HG02588 (cell line): Measurements from ENCODE around the gene MYO9B.

Experiments
- ATAC-seq: cut with Tn5 transposase; IDR thresholded peaks from one replicate; pipeline ENCODE4 v1.9.1; 2021; ENCODE audit warnings: mild to moderate bottlenecking, moderate library complexity; ENCODE audit not compliant: unreplicated experiment

The MYO9B gene

DNA sequence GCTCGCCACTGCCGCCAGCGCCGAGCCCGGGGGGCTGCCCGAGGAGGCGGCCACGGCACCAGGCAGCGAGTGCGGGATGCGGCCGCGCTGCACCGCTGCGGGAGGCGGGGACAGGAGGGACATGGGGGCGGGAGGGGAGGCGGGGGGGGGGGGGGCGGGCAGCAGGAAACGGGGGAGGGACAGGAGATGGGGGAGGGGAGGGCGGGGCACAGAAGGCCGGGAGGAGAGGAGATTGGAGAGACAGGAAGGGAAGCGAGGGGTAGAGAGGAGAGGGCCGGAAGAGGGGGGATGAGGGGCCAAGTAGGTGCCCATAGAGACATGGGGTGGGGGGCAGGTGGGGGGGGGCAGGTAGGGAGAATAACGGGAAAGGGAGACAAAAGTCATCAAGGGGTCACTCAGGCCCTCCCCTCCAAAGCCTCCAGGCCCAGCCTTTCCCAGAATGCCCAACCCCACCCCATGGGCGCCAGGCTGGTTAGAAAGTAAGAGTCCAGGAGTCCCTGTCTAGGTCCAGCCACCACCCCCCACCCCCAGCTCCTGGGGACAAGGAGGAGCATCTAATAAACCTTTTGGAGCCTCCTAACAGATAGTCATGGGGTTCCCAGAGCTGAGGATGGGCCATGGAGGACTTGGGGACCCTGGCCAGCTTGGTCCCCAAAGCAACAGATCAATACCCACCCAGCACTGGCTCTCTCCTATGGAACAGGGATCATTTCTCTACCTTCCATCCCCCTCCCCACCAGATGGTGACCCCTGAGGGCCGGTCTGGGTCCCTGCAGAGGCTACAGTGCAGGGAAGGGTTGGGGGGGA is 160.6 kb downstream of the MYO9B start:
- peak; percentile 15 for ATAC-seq

DNA sequence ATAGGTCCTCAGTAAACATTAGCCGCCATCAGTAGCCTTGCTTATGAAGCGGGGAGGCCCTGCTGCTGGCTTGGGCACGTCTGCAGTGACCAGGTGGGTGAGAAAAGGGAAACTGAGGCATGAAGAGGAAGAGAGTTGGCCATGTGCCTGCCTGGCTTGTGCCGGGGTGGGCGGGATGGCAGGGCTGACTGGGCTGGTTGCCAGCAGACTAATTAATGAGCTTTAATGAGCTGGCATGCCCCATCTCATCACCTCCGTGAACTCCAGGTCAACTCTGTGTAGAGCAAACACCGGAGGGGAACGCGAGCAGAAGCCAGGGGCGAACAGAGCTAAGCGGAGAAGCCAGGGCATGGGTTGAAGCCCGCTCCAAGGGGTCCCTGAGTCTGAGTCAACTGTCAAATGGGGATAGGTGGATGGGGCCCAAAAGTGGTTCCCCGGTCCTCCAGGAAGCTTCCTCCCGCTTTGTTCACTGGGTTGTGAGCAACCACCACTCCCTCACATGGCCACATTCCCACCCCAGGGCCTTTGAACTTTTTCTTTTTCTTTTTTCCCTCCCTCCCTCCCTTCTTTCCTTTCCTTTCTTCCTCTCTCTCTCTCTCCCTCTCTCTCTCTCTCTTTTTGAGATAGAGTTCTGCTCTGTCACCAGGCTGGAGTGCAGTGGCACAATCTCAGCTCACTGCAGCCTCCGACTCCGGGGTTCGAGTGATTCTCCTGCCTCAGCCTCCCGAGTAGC is 161.4 kb downstream of the MYO9B start:
- no peak for ATAC-seq

DNA sequence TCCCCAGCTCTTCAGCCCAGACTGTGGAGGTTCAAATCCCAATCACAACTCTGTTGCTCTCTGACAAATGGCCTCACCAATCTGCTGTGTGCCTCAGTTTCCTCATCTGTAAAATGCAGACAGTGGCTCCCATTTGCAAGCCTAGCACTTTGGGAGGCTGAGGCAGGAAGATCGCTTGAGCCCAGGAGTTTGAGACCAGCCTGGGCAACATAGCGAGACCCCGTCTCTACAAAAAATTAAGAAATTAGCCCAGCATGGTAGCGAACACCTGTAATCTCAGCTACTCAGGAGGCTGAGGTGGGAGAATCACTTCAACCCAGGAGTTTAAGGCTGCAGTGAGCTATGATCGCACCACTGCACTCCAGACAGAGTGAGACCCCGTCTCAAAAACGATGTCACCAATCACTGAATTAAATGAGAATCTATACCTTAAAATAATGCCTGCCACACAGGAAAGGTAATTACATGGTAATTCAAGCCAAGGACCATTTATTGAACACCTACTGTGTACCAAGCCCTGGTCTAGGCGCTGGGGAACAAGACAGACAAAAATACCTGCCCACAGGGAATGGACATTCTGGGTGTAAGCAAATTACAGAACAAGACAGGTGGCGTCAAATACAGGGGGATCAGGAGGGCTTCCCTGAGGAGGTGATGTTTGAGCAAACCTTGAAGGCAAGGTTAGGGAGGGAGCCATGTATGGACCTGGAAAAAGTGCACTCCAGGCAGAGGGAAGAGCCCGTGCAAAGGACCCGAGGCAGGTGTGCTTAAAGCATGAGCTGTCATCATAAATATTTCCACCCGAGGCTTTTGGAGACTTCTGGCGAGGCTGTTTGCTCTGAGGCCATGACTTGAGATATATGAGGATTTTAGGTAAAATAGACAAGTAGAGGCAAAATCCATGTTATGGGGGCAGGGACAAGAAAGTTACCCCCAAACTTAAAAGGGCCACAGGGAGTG is 162.4 kb downstream of the MYO9B start:
- no peak for ATAC-seq

DNA sequence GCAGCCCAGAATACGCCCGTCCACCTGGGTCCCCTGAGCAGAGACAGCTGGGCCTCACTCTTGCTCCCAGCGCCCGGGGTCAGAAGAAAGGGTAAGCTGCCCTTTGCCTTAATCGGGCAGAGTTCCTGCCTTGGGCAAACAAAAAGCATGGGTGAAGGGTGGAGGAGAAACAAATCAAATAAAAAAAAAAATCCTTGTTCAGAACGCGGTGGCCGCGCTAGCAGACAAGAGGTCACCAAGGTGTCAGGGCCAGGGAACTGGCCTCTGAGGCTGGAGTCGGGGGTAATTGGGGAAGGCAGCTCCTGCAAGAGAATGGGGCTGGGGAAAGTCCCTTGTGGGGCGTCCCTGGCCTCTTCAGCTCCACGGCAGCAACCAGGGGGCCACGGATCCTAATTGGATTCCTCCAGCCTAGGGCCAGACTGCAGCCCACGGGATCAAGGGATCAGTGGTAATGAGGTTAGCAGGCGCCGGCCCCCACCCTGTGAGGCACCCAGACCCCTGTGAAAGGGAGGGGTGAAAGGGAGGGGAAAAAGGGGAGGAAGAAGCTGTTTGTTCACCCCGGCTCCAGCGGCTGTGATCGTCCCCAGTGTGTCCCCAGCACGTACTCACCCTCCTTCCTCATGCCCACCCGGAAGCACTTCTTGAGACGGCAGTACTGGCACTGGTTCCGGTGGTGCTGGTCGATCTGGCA is 164.6 kb downstream of the MYO9B start:
- ATAC-seq, result no peak

DNA sequence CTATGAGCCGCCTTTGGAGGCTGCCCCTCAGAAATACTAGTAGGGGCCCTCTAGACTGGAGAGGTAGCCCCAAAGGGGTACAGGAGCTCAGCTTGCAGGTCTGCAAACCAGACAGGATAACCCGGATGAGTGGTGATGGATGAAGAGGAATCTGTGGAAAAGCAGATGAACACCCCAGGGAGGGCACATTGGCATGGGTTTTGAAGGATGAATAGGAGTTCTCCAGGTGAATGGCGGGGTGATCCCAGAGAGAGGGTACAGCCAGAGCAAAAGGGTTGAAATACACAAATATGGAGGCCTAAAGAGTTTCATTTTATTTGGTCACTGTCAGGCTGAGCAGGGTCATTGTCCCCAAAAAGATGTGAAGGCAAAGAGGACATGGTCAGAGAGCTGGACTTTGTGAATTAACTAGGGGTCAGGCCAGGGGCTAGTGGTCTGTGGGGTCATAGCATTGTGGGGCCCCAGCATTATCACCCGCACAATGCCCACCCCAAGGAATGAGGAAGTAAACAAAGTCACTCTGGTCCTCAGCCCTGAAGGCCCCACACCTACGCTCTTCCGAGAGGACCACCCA is 165.3 kb downstream of the MYO9B start:
- ATAC-seq, result no peak

DNA sequence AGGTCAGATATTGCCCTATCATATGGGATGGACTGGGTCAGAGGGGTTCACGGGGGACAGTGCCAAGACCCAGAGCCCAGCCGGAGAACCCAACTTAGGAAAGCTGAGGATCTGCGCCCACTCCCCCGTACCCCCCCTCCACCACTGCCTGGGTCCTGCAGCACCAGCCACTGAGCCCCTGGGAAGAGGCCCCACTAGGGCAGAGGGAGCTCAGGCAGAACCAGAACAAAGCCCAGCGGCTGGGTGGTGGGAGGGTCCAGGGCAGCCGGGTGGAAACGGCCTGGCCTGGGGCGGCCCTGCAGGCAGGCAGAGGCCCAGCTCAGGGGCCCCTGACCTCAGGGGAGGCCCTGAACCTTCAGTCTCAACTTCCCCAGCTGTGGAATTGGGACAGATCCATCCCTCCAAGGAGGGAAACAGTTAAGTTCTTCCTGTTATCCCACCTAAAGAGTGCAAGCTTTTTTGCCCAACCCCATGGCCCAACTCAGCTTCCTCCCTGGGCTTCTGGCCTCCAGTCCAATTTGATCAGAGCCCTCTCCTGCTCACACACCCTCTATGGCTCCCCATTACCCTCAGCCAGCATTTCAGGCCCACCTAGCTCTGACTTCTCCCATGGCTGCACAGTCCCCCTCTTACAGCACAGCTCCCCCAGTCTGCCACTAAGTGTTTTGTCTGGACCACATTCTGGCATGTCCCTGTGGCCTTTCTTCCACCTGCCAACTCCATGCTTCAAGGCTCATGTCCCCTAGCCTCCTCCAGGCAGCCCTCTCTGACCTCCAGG is 167.0 kb downstream of the MYO9B start:
- no peak for ATAC-seq

DNA sequence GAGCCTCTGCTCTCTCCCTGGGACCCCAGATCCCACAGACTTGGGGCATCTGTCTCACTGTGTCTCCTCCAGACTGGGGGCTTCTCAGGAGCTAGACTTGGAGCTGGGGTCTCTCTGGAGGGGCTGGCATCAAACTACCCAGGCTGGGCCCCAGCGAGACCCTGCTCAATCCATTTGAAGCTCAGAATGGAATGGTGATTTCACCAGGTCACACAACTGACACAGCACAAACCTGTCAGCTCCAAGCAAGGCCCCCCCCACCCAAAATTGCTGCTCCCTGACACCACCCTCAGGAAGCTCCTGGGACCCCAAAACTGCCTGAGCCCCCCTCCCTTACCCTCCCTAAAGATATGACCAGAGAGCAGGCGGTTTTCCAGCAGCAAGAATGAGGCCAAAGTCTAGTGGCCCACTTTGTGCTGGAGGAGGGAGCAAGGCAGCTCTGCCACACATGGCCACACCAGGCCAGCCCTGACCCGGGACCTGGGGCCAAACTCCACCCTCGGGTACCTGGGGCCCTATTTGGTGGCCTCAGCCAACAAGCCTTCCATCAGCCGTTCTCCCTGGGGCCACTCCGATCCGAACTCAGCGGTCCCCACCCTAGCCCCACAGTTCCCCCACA is 167.7 kb downstream of the MYO9B start:
- no peak for ATAC-seq

DNA sequence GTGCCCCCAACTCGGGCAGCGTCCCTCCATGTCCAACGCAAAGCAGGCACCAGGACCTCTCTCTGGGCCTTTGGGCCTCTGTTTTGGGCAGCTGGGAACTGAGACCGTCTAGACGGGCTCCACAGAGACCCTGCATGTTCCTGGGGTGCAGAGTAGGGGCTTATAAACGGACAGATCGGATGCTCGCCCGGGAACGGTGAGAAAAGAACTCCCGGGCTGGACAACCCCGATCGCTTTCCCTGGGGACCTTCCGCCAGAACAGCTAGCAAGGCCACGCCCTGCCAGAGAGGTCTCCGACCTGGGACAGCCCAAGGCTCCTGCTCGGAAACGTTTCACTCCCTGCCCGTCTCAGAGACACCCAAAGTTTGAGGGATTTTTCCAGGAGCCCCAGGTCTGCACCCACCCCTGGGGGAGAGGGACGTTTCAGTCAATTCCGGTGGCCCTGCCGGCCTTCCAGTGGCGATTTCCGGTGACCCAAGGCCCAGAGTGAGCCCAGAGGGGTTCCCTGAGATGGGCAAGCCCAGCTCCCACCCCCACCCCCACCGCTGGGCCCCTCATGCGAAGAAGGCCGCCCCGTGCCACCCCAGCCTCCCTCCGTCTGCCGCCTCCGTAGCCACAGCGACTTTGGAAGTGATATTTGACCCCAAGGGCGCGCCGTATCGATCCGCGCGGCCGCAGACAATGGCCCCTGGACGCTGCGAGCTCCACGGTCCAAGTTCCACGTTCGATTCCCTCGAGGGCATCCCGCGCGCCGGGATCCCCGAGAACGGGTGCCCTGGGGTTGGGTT is 168.4 kb downstream of the MYO9B start:
- ATAC-seq, result no peak

DNA sequence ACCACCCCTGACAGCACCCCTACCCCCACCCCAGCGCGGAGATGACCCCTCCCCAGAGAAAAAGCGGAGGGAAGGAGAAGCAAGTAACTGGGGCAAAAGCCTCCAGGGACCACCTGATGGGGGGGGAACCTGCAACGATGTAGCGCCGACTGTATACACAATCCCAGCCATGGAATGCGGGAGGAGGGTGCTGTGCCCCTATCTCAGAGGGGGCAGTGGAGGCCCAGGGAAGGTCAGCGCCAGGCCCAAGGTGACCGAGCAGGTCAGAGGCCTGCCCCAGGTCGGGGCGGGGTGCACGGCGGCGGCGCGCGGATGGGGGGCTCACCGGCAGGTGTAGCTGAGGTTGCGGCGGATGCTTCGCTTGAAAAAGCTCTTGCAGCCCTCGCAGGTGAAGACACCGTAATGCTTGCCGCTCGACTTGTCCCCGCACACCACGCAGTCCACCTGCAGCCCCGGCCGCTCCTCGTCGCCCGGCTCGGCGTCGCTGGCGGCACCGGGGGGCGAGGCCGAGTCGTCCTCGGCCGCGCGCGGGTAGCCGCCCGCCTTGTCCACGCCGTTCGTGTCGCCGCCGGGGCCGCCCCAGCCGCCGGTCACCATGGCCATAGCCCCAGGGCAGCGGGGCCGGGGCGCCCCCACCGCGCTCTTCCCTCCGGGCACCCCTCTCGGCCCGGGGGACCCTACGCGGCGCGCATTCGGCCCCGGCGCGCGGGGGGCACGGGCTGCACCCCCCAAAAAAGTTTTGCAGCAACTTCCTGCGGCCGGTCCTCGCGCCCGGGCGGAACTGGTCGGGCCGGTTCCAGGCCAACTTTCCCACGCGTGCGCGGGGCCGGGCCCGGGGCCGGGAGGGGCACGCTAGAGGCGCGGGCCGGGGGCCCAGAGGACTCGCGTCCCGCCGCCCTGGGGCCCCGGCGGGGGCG is 169.3 kb downstream of the MYO9B start:
- peak; percentile 22 for ATAC-seq

DNA sequence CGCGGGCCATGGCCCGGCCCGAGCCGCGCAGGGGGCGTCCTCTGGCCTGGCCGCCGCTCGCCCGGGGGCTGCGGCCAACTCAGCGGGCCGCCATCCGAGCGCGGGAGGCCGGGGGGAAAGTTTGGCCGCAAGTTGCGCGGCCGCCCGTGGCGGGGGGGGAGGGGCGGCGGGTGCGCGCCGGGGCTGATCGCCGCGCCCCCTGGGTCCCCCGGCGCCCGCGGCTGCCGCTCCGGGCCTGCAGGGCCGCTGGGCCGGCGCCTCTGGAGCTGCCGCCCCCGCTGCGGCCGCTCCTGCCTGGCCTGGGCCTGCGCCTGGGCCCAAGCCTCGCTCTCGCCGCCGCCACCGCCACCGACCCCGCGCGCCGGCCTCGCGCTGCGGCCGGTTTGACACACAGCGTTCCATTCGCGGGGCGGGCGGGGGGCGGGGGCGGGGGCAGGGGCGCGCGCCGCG is 170.0 kb downstream of the MYO9B start, which contains the start of gene NR2F6:
Gene NR2F6 (minus strand): TSS at position 385 of the 450 bp plus-strand sequence. CDS start 699 bp downstream, outside the sequence.
- ATAC-seq, result no peak

DNA sequence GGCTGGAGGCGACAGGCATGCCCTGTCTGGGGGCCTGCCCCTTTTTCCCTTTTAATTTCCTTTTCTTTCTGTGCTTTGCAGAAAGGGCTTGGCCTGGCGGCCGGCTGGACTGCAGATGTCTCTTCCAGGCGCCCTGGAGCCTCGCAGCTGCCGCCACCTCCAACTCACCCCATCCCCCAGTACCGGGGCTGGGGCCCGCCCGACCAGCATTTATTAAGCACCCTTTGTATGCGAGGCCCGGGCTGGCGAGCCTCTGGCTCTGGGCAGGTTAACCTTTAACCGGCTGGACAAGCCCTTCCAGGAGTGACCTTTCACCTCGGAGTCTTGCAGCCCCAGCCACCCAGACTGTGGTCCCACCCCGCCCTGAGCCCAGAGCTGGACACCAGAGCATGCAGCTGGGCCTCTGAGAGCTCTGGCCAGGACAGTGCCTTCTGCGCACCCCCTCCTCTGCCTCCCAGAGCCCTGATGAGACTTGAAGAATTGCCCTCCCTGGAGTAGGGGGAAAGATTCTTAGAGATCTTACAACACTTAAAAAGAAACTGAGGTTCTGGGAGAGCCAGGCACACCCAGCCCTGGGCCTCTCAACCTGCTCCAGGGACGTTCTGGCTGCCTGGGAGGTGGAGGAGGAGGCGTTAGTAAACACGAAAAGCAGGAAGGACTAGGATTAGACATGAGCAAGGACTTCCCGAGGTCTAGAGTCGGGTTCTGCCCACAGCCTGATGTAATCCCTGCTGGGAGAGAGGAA is 171.3 kb downstream of the MYO9B start:
- no peak for ATAC-seq

DNA sequence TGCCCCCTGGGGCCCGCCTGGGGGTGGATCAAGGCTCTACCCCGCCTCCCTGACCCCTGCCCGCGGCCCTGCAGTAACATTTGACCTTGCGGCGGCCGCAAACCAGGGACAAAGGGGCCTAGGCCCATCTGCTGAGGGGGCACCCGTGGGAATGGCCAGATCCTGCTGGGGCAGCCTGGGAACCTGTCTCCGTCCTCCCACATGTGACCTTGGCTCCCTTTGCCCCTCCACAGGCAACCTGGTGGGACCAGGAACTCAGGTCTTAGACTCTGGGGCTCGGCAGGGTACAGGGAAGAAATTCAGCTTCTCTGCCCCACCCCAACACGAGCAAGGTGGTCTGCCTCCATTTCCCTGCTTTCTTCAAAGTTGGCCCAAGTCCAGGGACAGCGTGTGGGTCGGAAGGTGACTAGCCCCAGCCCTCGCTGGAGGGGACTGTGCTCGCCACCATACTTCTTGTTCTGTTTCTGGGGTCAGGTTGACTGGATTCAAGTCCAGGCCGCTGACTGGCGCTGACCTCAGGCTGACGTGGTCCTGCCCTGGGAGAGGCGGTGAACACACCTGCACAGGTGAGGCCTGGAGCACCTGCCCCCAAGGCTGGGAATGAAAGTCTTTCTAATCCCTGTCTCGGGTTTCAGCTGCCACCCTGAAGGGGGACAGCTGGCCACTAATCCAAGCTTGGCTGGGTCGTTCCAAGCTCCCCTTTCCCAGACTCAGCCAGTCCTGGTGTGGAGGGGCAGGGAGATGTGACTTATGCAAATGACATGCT is 172.6 kb downstream of the MYO9B start:
- no peak for ATAC-seq

DNA sequence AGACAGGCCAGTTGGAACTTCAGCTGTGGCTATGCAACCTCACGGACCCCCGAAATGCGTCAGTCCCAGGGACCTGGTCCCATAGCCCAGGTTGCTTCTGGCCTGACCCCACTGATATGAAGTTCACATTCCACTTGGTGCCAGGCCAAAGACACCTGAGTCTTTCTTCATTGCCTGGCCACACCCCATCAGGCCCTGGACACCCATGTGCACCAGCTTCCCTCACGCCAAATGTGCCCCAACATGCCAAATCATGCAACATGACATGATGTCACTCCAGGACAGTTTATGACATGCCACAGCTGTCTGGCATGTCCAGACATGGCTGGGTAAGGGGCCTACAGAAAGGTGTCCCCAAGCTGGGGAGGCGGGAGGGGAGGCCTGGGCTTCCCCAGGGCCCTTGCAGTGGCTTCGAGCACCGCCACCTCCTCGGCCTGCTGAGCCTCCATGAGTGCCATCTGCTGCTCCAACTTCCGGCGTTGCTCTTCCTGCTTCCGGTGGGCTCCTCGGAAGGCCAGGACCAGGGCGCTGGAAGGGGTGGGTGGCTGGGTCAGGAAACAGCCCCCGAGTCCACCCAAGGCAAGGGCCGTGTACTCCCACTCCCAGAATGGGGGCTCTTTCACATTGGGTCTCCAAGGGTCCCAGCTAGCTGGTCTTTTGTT is 174.4 kb downstream of the MYO9B start:
- no peak for ATAC-seq

DNA sequence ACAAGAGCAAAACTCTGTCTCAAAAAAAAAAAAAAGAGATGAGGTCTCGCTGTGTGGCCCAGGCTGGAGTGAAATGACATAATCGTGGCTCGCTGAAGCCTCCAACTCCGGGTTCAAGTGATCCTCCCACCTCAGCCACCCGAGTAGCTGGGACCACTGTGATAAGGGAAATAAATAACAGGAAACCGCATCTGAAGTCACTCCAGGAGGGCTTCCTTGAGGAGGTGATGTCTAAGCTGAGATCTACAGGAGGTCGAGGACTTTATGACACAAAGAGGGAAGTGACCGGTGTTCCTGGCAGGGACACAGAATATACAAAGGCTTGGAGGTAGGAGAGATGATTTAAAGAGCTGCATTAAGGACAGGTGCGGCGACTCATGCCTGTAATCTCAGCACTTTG is 179.1 kb downstream of the MYO9B start:
- ATAC-seq, result no peak

DNA sequence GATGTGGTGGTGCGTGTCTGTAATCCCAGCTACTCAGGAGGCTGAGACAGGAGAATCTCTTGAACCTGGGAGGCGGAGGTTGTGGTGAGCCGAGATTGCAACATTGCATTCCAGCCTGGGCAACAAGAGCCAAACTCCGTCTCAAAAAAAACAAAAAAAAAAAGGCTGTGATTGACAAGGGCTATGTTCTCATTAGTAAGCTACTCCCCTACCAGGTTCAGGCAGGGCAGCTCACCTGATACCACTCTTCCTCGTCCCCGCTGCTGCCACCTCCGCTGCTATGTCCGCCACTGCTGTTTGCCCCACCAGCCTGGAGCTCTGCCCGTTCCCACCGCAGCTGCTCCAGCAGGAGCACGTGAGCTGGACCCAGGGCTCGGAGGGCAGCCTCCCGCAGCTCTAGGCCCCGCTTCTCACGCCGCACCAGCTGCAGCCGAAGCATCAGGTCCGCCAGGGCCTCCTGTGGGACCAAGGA is 179.6 kb downstream of the MYO9B start:
- no peak for ATAC-seq
